GM18873 (cell line): Measurements from ENCODE around the gene F8.

Experiments used
- ATAC-seq: cut with Tn5 transposase; IDR thresholded peaks from one replicate; pipeline ENCODE4 v1.9.1; 2021; ENCODE audit warnings: mild to moderate bottlenecking, moderate library complexity, moderate number of reproducible peaks; ENCODE audit not compliant: unreplicated experiment, low FRiP score

The F8 gene

DNA sequence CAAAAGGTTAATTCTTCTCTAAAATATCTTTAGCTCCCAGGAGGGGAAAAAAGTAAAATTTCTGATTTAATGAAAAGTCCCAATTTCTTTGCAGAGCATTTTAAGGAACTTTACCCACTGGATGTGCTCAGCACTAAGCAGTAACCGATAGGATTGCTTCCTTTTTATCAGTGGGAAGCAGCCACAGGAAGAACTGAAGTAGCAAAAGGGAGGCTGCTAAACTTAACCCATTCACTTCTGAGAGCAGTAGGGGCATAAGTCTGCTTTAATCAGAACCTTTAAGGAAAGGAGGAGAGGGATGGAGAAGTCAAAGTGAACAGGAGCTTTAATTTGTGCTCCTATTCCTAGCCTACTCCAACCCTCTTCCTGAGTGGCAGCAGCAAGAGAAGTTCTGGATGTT is at the start of gene F8:
Gene F8, minus strand, starts transcription at position 139 of the 400 bp plus-strand sequence. CDS start 171 bp downstream, outside the sequence.
- no peak for ATAC-seq

- ATAC-seq, result peak; percentile 12
These were observed 49.3 kb upstream of the F8 start for GRCh38 chrX:155071694-155072280.

DNA sequence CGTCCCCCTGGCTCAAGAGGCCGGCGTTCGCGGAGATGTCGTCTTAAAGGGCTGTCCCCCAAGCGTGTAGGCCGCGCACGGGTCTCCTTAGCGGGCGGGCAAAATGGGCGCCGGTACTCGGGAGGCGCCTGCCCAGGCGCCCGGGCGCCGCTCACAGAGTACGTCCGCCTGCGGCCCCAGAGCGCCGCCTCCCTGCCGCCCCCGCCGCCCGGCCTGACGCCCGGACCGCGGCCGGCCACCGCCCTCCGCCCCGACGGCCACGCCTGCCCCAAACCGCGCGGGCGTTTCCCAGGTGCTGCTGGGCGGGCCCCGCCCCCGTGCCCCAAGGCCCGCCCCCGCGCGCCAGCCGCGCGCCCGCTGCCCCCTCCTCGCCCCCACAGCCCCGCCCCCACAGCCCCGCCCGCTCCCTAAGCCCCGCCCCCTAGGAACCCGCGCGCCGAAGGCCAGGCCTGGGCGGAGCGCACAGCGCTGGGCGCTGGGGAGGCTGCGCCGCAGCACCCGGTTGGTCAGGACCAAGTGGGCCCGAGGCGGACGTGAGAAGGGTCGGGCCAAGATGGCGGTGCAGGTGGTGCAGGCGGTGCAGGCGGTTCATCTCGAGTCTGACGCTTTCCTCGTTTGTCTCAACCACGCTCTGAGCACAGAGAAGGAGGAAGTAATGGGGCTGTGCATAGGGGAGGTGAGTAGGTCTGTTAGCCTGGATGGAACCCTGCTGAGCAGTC is 48.6 kb upstream of the F8 start, which contains the start of the genes BRCC3, CMC4 and MTCP1:
Gene BRCC3, plus strand, starts transcription at position 534 of the 719 bp plus-strand sequence. Its CDS starts 20 bp downstream, at position 554.
Gene CMC4, minus strand, starts transcription at position 162 of the 719 bp plus-strand sequence. CDS start 7,113 bp downstream, outside the sequence.
Gene MTCP1, minus strand, starts transcription at position 162 of the 719 bp plus-strand sequence. CDS start 5,126 bp downstream, outside the sequence.
- peak; percentile 63 for ATAC-seq

- peak; percentile 28 for ATAC-seq
These were observed 48.1 kb upstream of the F8 start for GRCh38 chrX:155070663-155070974.

- no peak for ATAC-seq
These were observed 47.5 kb upstream of the F8 start for GRCh38 chrX:155070038-155070437.

- ATAC-seq, result no peak
These were observed 46.9 kb upstream of the F8 start for GRCh38 chrX:155069414-155069813.

GRCh38 chrX:155068165-155068564 is 45.6 kb upstream of the F8 start:
- ATAC-seq, result no peak

DNA sequence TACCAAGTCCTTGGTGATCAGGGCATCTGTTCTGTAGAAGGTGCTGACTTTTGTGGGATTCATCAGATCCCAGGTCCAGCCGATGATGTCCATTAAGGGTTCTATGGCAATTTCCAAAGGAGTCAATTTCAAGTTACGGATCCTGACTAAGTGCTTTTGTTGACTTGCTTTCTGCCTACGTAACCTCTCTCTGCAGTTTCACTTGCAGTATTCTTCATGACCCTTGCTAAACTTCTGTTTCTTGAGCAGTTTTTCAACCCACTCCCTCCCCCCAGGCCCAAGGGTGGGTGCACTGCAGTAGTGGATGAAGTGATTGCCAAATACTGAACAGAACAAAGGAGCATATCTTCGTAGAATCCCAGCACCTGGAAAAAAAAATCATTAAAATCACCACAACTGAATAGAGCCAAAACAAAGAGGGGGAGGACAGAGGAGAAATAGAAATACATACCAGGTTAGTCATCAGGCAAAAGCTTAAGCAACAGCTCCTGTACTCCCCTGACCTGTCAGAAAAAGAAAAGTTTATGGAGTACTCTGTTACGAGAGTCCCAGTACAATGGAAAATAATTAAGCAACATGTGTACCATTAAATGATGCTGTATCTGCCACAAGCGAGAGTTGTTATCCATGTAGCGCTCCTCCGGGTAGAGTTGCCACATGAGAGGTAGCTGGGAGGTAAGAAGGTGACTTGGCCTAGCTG is 42.7 kb upstream of the F8 start:
- ATAC-seq, result no peak

DNA sequence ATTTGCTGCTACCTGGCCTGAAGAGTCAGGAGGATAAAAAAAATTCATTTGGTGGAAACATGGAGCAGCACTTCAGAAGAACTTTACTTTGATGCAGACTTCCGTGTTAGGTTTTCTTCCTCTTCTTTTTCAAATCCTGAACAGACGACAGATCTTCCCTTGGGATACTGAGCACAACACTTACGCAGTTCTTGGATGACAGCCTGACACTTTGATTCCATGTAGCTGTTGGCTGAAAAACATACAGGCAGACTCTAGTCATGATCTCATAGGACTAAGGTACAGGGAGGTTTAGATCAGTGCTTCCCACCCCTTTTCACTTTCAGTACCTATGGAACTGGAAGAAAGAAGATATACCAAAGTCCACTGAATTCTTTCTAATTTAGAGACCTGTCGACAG is 39.2 kb upstream of the F8 start:
- ATAC-seq, result no peak

GRCh38 chrX:155056877-155057792 is 34.6 kb upstream of the F8 start:
- peak; percentile 88 for ATAC-seq

- no peak for ATAC-seq
These were observed 33.9 kb upstream of the F8 start for GRCh38 chrX:155056471-155056870.

- ATAC-seq, result no peak
These were observed 33.0 kb upstream of the F8 start for GRCh38 chrX:155055494-155055893.

- ATAC-seq, result no peak
These were observed 31.7 kb upstream of the F8 start for GRCh38 chrX:155054255-155054654.

DNA sequence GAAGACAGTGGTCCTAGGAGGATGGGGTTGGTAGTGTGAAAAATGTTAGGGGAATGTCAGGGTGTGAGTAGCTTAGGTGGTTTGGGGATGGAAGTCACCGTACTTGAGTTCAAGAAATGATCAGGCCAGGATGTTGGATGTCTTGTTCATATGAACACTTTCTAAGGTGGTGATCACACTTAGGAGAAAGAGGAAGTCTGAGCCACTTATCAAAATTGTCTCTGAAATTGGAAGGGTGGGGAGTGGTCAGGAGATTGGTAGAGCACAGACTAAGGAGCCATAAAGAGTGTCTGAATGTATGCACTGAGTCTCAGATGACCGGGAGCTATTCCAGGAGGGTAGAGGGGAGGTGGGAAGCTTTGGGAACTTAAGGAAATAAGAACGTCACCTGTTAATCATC is 31.1 kb upstream of the F8 start:
- ATAC-seq, result no peak

DNA sequence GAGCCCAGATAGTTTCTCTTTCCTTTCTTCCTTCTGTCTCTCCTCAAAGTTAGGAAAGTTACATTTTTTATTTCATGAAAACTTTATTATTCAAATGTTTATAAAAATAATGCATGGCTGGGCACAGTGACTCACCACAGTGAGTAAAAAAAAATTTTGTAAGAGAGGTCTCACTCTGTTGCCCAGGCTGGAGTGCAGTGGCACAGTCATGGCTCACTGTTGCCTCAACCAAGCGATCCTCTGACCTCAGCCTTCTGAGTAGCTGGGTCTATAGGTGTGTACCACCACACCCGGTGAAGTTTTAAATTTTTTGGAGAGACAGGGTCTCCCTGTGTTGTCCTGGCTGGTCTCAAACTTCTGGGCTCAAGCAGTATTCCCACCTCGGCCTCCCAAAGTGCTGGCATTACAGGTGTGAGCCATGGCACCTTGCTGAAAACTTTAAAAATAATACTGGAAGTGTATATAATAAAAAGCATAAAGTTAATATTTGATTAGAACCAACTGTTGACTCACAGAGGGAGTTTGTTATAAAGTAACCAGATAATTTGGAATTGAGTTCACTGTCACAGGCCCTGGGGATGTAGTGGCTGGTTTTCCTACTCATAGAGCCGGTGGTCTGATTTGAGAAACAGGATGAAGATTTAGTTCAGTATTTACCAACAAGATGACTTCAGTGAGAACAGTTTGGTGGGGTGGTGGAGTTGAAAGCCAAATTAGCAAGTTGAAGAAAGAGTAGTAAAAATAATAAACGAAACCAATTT is 30.4 kb upstream of the F8 start:
- no peak for ATAC-seq

- no peak for ATAC-seq
These were observed 26.6 kb upstream of the F8 start for GRCh38 chrX:155048977-155049619.

DNA sequence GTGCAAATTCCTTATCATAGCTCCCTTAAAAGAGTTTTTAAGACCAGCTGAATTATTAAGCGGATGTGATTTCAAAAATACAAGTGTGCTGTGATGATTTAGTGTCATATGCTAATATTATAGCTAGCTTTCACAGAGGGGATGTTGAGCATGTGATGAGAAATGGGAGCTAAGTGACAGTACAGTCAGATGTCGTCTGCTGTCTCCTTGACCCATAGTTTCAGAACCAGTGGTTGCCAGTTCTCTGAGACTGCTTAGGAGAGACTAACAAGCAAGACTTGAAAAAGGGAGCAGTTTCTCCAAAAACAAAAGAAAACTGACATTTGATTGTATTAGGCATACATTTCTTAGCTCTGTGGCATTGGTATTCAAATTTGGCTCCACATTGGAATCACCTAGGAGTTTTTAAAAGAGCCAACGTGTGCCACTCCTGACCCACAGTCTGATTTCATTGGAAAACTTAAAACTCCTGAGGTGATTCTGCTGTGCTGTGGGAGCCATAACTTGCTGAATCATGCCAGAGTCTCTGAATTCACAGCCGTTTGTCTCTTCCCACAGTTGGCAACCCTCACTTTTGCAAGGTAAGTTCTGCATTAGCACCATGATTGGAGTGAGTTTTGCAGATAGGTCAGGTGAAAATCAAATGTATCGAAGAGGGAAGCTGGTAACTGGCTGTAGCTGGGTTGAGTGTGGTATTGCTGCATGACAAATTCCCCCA is 24.4 kb upstream of the F8 start:
- ATAC-seq, result no peak

GRCh38 chrX:155046129-155046810 is 23.7 kb upstream of the F8 start:
- no peak for ATAC-seq
